ENCODE data around the gene SMIM28. TPM values are rescaled to one million over a fixed set of nuclear protein-coding genes. Genes with fewer than 3 reads are reported as not detected.
A peak's percentile ranks its signal among the peaks of the same experiment; 100 is the strongest.

SMIM28 gene
- total RNA-seq, 1 donor from 2014 or later, result not detected

DNA sequence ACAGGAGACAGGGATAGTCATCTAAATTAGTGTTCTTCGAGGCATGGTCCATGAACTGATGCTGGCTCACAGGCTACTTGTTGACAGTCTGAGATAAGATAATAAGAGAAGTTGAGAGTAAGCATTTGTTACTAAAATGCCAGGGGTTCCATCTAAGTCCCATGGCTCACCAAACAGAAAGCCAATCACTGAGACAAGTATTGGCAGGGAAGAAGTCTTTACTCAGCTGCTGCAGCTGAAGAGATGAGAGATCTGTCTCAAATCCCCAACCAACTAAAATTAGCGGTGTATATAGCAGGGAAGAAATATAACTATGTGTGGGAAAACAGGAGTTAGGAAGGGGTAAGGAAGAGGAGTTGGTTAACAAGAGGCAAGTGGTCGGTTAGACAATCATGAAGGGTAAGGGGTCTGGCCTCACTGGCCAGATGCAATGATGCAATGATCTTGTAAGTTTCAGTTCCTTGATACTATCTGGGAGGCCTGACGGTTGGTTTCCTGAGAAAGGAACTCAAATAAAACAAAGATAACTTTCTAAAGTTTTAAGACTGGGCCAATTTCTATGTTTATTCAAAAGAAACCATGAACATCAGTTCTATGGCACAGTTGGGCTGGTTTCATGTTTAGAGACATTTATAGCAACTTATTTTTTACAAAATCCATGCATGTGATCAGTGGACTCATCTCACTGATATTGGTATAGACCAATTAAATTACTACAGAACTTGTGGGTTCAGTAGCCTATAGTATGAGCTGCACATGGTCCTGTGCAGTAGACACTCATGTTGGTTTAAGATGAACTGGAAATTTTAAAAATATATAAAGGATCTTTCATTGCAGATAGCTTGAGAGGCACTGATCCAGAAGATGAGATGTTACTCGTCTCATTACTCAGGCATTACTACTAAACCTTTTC is 16.4 kb downstream of the SMIM28 start:
- Histone ChIP-seq H3K27ac (ENCODE audit: low read depth, low read length) (no peak overlapping the region), H3K4me1 (ENCODE audit: control insufficient read depth in 3 of 3, insufficient read depth in 3 of 3, low read length in 3 of 3) (no peaks in the 10 kb centered on the region)

GRCh38 chr6:138396709-138397108 is 19.0 kb downstream of the SMIM28 start:
- Histone ChIP-seq H3K4me1 (ENCODE audit: control insufficient read depth in 3 of 3, insufficient read depth in 3 of 3, low read length in 3 of 3) (no peaks in the 10 kb centered on the region), H3K27ac (ENCODE audit: low read depth, low read length) (no peak overlapping the region), H3K36me3 (ENCODE audit: control insufficient read depth in 3 of 3, insufficient read depth in 3 of 3, low read length in 3 of 3) (no peaks in the 10 kb centered on the region), H3K27me3 (ENCODE audit: control insufficient read depth in 3 of 3, insufficient read depth in 3 of 3, low read length in 3 of 3) (no peaks in the 10 kb centered on the region), H3K9ac (ENCODE audit: low read depth in 1 of 3, low read length in 3 of 3) (no peak overlapping the region), H3K9me3 (ENCODE audit: control insufficient read depth in 3 of 3, low read length in 3 of 3) (no peaks in the 10 kb centered on the region), H3K4me3 (ENCODE audit: low read length in 3 of 3) (no peak overlapping the region)

More for the DNA sequence above, 16.4 kb downstream of the SMIM28 start:
- Histone ChIP-seq H3K36me3 (ENCODE audit: control insufficient read depth in 3 of 3, insufficient read depth in 3 of 3, low read length in 3 of 3) (no peaks in the 10 kb centered on the region), H3K9ac (ENCODE audit: low read depth in 1 of 3, low read length in 3 of 3) (no peak overlapping the region), H3K4me3 (ENCODE audit: low read length in 3 of 3) (no peak overlapping the region), H3K27me3 (ENCODE audit: control insufficient read depth in 3 of 3, insufficient read depth in 3 of 3, low read length in 3 of 3) (no peaks in the 10 kb centered on the region), H3K9me3 (ENCODE audit: control insufficient read depth in 3 of 3, low read length in 3 of 3) (no peaks in the 10 kb centered on the region)

GRCh38 chr6:138397128-138398122 is 19.7 kb downstream of the SMIM28 start:
- H3K9me3 ChIP-seq (ENCODE audit: control insufficient read depth in 3 of 3, low read length in 3 of 3), result no peaks in the 10 kb centered on the region
- H3K9ac ChIP-seq (ENCODE audit: low read depth in 1 of 3, low read length in 3 of 3), result no peak overlapping the region
- H3K4me1 ChIP-seq (ENCODE audit: control insufficient read depth in 3 of 3, insufficient read depth in 3 of 3, low read length in 3 of 3), result no peaks in the 10 kb centered on the region
- H3K4me3 ChIP-seq (ENCODE audit: low read length in 3 of 3), result no peak overlapping the region
- no peaks in the 10 kb centered on the region for H3K36me3 ChIP-seq (ENCODE audit: control insufficient read depth in 3 of 3, insufficient read depth in 3 of 3, low read length in 3 of 3)
- no peaks in the 10 kb centered on the region for H3K27me3 ChIP-seq (ENCODE audit: control insufficient read depth in 3 of 3, insufficient read depth in 3 of 3, low read length in 3 of 3)
- H3K27ac ChIP-seq (ENCODE audit: low read depth, low read length), result no peak overlapping the region

GRCh38 chr6:138400326-138400725 is 22.6 kb downstream of the SMIM28 start:
- Histone ChIP-seq H3K4me1 (ENCODE audit: control insufficient read depth in 3 of 3, insufficient read depth in 3 of 3, low read length in 3 of 3) (peaks cover 4 to 17% (median 10%) of the 10 kb centered on the region in 3 donors), H3K27me3 (ENCODE audit: control insufficient read depth in 3 of 3, insufficient read depth in 3 of 3, low read length in 3 of 3) (no peaks in the 10 kb centered on the region), H3K27ac (ENCODE audit: low read depth, low read length) (no peak overlapping the region), H3K4me3 (ENCODE audit: low read length in 3 of 3) (no peak overlapping the region), H3K9ac (ENCODE audit: low read depth in 1 of 3, low read length in 3 of 3) (no peak overlapping the region), H3K9me3 (ENCODE audit: control insufficient read depth in 3 of 3, low read length in 3 of 3) (no peaks in the 10 kb centered on the region), H3K36me3 (ENCODE audit: control insufficient read depth in 3 of 3, insufficient read depth in 3 of 3, low read length in 3 of 3) (peaks cover 0 to under 1% (median 0%) of the 10 kb centered on the region in 3 donors)

GRCh38 chr6:138401960-138402837 is 24.5 kb downstream of the SMIM28 start:
- Histone ChIP-seq H3K27ac (ENCODE audit: low read depth, low read length) (no peak overlapping the region), H3K9me3 (ENCODE audit: control insufficient read depth in 3 of 3, low read length in 3 of 3) (no peaks in the 10 kb centered on the region), H3K9ac (ENCODE audit: low read depth in 1 of 3, low read length in 3 of 3) (no peak overlapping the region), H3K4me1 (ENCODE audit: control insufficient read depth in 3 of 3, insufficient read depth in 3 of 3, low read length in 3 of 3) (peaks cover 4 to 19% (median 10%) of the 10 kb centered on the region in 3 donors), H3K27me3 (ENCODE audit: control insufficient read depth in 3 of 3, insufficient read depth in 3 of 3, low read length in 3 of 3) (no peaks in the 10 kb centered on the region), H3K4me3 (ENCODE audit: low read length in 3 of 3) (no peak overlapping the region), H3K36me3 (ENCODE audit: control insufficient read depth in 3 of 3, insufficient read depth in 3 of 3, low read length in 3 of 3) (peaks cover 10 to 13% (median 11%) of the 10 kb centered on the region in 3 donors)

GRCh38 chr6:138402838-138403187 is 25.1 kb downstream of the SMIM28 start:
- peak overlapping the region; percentile 82 to 87 (median 85) for H3K4me3 ChIP-seq (ENCODE audit: low read length in 3 of 3)
- peak overlapping the region; percentile 93 for H3K27ac ChIP-seq (ENCODE audit: low read depth, low read length)
- H3K36me3 ChIP-seq (ENCODE audit: control insufficient read depth in 3 of 3, insufficient read depth in 3 of 3, low read length in 3 of 3), result peaks cover 16 to 19% (median 16%) of the 10 kb centered on the region in 3 donors
- peaks cover 4 to 19% (median 10%) of the 10 kb centered on the region in 3 donors for H3K4me1 ChIP-seq (ENCODE audit: control insufficient read depth in 3 of 3, insufficient read depth in 3 of 3, low read length in 3 of 3)
- H3K27me3 ChIP-seq (ENCODE audit: control insufficient read depth in 3 of 3, insufficient read depth in 3 of 3, low read length in 3 of 3), result no peaks in the 10 kb centered on the region
- no peaks in the 10 kb centered on the region for H3K9me3 ChIP-seq (ENCODE audit: control insufficient read depth in 3 of 3, low read length in 3 of 3)
- H3K9ac ChIP-seq (ENCODE audit: low read depth in 1 of 3, low read length in 3 of 3), result peak overlapping the region in 1 of 3 donors; percentile 96

GRCh38 chr6:138403324-138403800 is 25.7 kb downstream of the SMIM28 start:
- H3K9me3 ChIP-seq (ENCODE audit: control insufficient read depth in 3 of 3, low read length in 3 of 3), result no peaks in the 10 kb centered on the region
- H3K36me3 ChIP-seq (ENCODE audit: control insufficient read depth in 3 of 3, insufficient read depth in 3 of 3, low read length in 3 of 3), result peaks cover 21 to 24% (median 21%) of the 10 kb centered on the region in 3 donors
- peaks cover 4 to 19% (median 10%) of the 10 kb centered on the region in 3 donors for H3K4me1 ChIP-seq (ENCODE audit: control insufficient read depth in 3 of 3, insufficient read depth in 3 of 3, low read length in 3 of 3)
- H3K4me3 ChIP-seq (ENCODE audit: low read length in 3 of 3), result peak overlapping the region; percentile 82 to 87 (median 85)
- H3K27ac ChIP-seq (ENCODE audit: low read depth, low read length), result peak overlapping the region; percentile 93
- H3K27me3 ChIP-seq (ENCODE audit: control insufficient read depth in 3 of 3, insufficient read depth in 3 of 3, low read length in 3 of 3), result no peaks in the 10 kb centered on the region
- H3K9ac ChIP-seq (ENCODE audit: low read depth in 1 of 3, low read length in 3 of 3), result peak overlapping the region; percentile 88 to 96 (median 95)

DNA sequence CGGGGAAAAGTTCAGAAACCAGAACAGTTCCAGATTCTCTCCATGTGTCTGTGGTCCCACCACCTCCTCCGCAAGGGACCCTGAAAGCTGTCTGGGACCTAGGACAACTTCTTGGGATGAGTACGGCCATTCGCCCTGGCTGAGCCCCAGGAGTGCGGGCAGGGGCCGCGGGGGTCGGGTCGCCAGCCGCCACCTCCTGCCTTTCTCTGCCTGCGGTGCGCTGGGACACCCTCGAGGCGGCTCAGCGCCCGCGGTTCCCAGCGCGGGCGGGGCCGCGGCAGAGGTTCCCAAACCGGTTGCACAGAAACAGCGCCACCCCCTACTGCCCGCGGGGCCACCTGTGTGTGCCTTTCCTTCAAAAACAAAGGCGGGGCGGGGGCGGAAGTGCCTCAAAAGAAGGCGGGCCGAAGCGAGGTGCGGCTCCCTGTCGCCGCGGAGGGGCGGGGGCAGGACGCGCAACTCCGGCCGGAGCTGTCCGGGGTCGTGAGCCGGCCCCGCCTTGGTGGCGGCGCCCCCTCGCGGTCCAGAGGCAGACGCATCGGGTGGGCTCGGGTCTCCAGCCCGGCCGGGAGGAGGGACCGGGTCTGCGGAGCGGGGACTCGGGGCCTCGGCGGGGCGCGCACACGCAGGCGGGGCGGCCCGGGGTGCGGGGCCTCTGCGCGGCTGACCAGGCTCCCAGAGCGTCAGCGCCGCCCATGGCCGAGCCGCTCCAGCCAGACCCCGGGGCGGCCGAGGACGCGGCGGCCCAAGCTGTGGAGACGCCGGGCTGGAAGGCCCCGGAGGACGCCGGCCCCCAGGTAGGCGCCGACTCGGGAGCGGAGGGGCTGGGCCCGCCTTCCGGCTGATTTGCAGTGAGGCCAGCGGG is 26.3 kb downstream of the SMIM28 start, which contains the start of gene HEBP2:
TSS of gene HEBP2 (plus strand) at position 423 of the 865 bp plus-strand sequence. CDS start at position 696, 273 bp downstream.
- no peaks in the 10 kb centered on the region for H3K9me3 ChIP-seq (ENCODE audit: control insufficient read depth in 3 of 3, low read length in 3 of 3)
- H3K4me1 ChIP-seq (ENCODE audit: control insufficient read depth in 3 of 3, insufficient read depth in 3 of 3, low read length in 3 of 3), result peaks cover 4 to 19% (median 10%) of the 10 kb centered on the region in 3 donors
- H3K27ac ChIP-seq (ENCODE audit: low read depth, low read length), result peak within 1 kb of the TSS; percentile 93
- peak within 1 kb of the TSS; percentile 88 to 96 (median 95) for H3K9ac ChIP-seq (ENCODE audit: low read depth in 1 of 3, low read length in 3 of 3)
- peak within 1 kb of the TSS; percentile 82 to 87 (median 85) for H3K4me3 ChIP-seq (ENCODE audit: low read length in 3 of 3)
- H3K36me3 ChIP-seq (ENCODE audit: control insufficient read depth in 3 of 3, insufficient read depth in 3 of 3, low read length in 3 of 3), result peaks cover 26 to 29% (median 26%) of the 10 kb centered on the region in 3 donors
- H3K27me3 ChIP-seq (ENCODE audit: control insufficient read depth in 3 of 3, insufficient read depth in 3 of 3, low read length in 3 of 3), result no peaks in the 10 kb centered on the region

Data from skeletal muscle tissue (tissue), 4 donors.